Measurements from ENCODE around the gene ZBTB25.

DNA sequence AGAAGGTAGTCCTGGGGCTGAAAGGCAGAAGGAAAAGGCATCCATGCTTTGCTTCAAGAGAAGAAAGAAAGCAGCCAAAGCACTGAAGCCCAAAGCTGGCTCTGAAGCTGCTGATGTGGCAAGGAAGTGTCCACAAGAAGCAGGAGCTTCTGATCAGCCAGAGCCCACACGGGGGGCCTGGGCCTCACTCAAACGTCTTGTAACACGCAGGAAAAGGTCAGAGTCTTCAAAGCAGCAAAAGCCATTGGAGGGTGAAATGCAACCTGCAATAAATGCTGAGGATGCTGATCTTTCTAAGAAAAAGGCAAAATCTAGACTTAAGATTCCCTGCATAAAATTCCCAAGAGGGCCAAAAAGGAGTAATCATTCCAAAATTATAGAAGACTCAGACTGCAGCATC lies 35.2 kb downstream of the ZBTB25 start:
- TF ChIP-seq, protein P1, sequence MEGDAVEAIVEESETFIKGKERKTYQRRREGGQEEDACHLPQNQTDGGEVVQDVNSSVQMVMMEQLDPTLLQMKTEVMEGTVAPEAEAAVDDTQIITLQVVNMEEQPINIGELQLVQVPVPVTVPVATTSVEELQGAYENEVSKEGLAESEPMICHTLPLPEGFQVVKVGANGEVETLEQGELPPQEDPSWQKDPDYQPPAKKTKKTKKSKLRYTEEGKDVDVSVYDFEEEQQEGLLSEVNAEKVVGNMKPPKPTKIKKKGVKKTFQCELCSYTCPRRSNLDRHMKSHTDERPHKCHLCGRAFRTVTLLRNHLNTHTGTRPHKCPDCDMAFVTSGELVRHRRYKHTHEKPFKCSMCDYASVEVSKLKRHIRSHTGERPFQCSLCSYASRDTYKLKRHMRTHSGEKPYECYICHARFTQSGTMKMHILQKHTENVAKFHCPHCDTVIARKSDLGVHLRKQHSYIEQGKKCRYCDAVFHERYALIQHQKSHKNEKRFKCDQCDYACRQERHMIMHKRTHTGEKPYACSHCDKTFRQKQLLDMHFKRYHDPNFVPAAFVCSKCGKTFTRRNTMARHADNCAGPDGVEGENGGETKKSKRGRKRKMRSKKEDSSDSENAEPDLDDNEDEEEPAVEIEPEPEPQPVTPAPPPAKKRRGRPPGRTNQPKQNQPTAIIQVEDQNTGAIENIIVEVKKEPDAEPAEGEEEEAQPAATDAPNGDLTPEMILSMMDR (IDR thresholded peaks at IDR 0.05), result no peak
- TF ChIP-seq POLR2A (IDR thresholded peaks at IDR 0.05) (no peak), POLR2AphosphoS5 (IDR thresholded peaks at IDR 0.05) (no peak)
